Measurements from ENCODE around the gene RNF167.
A peak's percentile ranks its signal among the peaks of the same experiment; 100 is the strongest.

RNF167 gene

GRCh38 chr17:4953451-4953961 is 13.4 kb downstream of the RNF167 start:
- Histone ChIP-seq H3K36me3 (ENCODE audit: control insufficient read depth in 1 of 2, insufficient read depth in 2 of 2, low read length in 2 of 2) (no peaks in the 10 kb centered on the region), H3K4me3 (ENCODE audit: low read depth in 1 of 2, low read length in 2 of 2) (no peak overlapping the region), H3K9ac (ENCODE audit: low read depth in 1 of 2, low read length in 2 of 2) (no peak overlapping the region), H3K9me3 (ENCODE audit: control insufficient read depth in 1 of 2, low read length in 2 of 2) (no peaks in the 10 kb centered on the region), H3K27me3 (ENCODE audit: control insufficient read depth in 1 of 2, insufficient read depth in 2 of 2, low read length in 2 of 2) (no peaks in the 10 kb centered on the region), H3K27ac (ENCODE audit: low read depth, low read length) (no peak overlapping the region), H3K4me1 (ENCODE audit: control insufficient read depth in 1 of 2, insufficient read depth in 2 of 2, low read length in 2 of 2) (peaks cover 13 to 17% of the 10 kb centered on the region in 2 donors)

- H3K36me3 ChIP-seq (ENCODE audit: control insufficient read depth in 1 of 2, insufficient read depth in 2 of 2, low read length in 2 of 2), result peaks cover 0 to 11% of the 10 kb centered on the region in 2 donors
- H3K4me1 ChIP-seq (ENCODE audit: control insufficient read depth in 1 of 2, insufficient read depth in 2 of 2, low read length in 2 of 2), result peaks cover 25 to 28% of the 10 kb centered on the region in 2 donors
- H3K4me3 ChIP-seq (ENCODE audit: low read depth in 1 of 2, low read length in 2 of 2), result no peak overlapping the region
- H3K9me3 ChIP-seq (ENCODE audit: control insufficient read depth in 1 of 2, low read length in 2 of 2), result no peaks in the 10 kb centered on the region
- H3K27me3 ChIP-seq (ENCODE audit: control insufficient read depth in 1 of 2, insufficient read depth in 2 of 2, low read length in 2 of 2), result no peaks in the 10 kb centered on the region
- no peak overlapping the region for H3K27ac ChIP-seq (ENCODE audit: low read depth, low read length)
- H3K9ac ChIP-seq (ENCODE audit: low read depth in 1 of 2, low read length in 2 of 2), result no peak overlapping the region
Observed at GRCh38 chr17:4955091-4955490, 15.0 kb downstream of the RNF167 start.

- H3K36me3 ChIP-seq (ENCODE audit: control insufficient read depth in 1 of 2, insufficient read depth in 2 of 2, low read length in 2 of 2), result peaks cover 0 to 20% of the 10 kb centered on the region in 2 donors
- no peaks in the 10 kb centered on the region for H3K27me3 ChIP-seq (ENCODE audit: control insufficient read depth in 1 of 2, insufficient read depth in 2 of 2, low read length in 2 of 2)
- no peaks in the 10 kb centered on the region for H3K9me3 ChIP-seq (ENCODE audit: control insufficient read depth in 1 of 2, low read length in 2 of 2)
- H3K4me1 ChIP-seq (ENCODE audit: control insufficient read depth in 1 of 2, insufficient read depth in 2 of 2, low read length in 2 of 2), result peaks cover 15 to 17% of the 10 kb centered on the region in 2 donors
- H3K9ac ChIP-seq (ENCODE audit: low read depth in 1 of 2, low read length in 2 of 2), result no peak overlapping the region
- H3K4me3 ChIP-seq (ENCODE audit: low read depth in 1 of 2, low read length in 2 of 2), result no peak overlapping the region
- H3K27ac ChIP-seq (ENCODE audit: low read depth, low read length), result no peak overlapping the region
Observed at GRCh38 chr17:4956493-4957061, 16.5 kb downstream of the RNF167 start.

- Histone ChIP-seq H3K27ac (ENCODE audit: low read depth, low read length) (no peak overlapping the region), H3K9ac (ENCODE audit: low read depth in 1 of 2, low read length in 2 of 2) (no peak overlapping the region), H3K4me1 (ENCODE audit: control insufficient read depth in 1 of 2, insufficient read depth in 2 of 2, low read length in 2 of 2) (peaks cover 13 to 17% of the 10 kb centered on the region in 2 donors), H3K9me3 (ENCODE audit: control insufficient read depth in 1 of 2, low read length in 2 of 2) (no peaks in the 10 kb centered on the region), H3K27me3 (ENCODE audit: control insufficient read depth in 1 of 2, insufficient read depth in 2 of 2, low read length in 2 of 2) (no peaks in the 10 kb centered on the region), H3K4me3 (ENCODE audit: low read depth in 1 of 2, low read length in 2 of 2) (no peak overlapping the region), H3K36me3 (ENCODE audit: control insufficient read depth in 1 of 2, insufficient read depth in 2 of 2, low read length in 2 of 2) (peaks cover 0 to 20% of the 10 kb centered on the region in 2 donors)
Observed at GRCh38 chr17:4958102-4958501, 18.0 kb downstream of the RNF167 start.

- H3K27me3 ChIP-seq (ENCODE audit: control insufficient read depth in 1 of 2, insufficient read depth in 2 of 2, low read length in 2 of 2), result no peaks in the 10 kb centered on the region
- H3K36me3 ChIP-seq (ENCODE audit: control insufficient read depth in 1 of 2, insufficient read depth in 2 of 2, low read length in 2 of 2), result peaks cover 0 to 20% of the 10 kb centered on the region in 2 donors
- H3K4me3 ChIP-seq (ENCODE audit: low read depth in 1 of 2, low read length in 2 of 2), result no peak overlapping the region
- peak overlapping the region; percentile 20 for H3K27ac ChIP-seq (ENCODE audit: low read depth, low read length)
- H3K9me3 ChIP-seq (ENCODE audit: control insufficient read depth in 1 of 2, low read length in 2 of 2), result no peaks in the 10 kb centered on the region
- H3K4me1 ChIP-seq (ENCODE audit: control insufficient read depth in 1 of 2, insufficient read depth in 2 of 2, low read length in 2 of 2), result peaks cover 13 to 17% of the 10 kb centered on the region in 2 donors
- no peak overlapping the region for H3K9ac ChIP-seq (ENCODE audit: low read depth in 1 of 2, low read length in 2 of 2)
Observed at GRCh38 chr17:4959261-4959965, 19.3 kb downstream of the RNF167 start.

- no peaks in the 10 kb centered on the region for H3K27me3 ChIP-seq (ENCODE audit: control insufficient read depth in 1 of 2, insufficient read depth in 2 of 2, low read length in 2 of 2)
- no peak overlapping the region for H3K9ac ChIP-seq (ENCODE audit: low read depth in 1 of 2, low read length in 2 of 2)
- no peak overlapping the region for H3K4me3 ChIP-seq (ENCODE audit: low read depth in 1 of 2, low read length in 2 of 2)
- H3K4me1 ChIP-seq (ENCODE audit: control insufficient read depth in 1 of 2, insufficient read depth in 2 of 2, low read length in 2 of 2), result peaks cover 13 to 17% of the 10 kb centered on the region in 2 donors
- peaks cover 0 to 20% of the 10 kb centered on the region in 2 donors for H3K36me3 ChIP-seq (ENCODE audit: control insufficient read depth in 1 of 2, insufficient read depth in 2 of 2, low read length in 2 of 2)
- H3K9me3 ChIP-seq (ENCODE audit: control insufficient read depth in 1 of 2, low read length in 2 of 2), result no peaks in the 10 kb centered on the region
- H3K27ac ChIP-seq (ENCODE audit: low read depth, low read length), result no peak overlapping the region
Observed at GRCh38 chr17:4960279-4960922, 20.3 kb downstream of the RNF167 start.

- H3K27ac ChIP-seq (ENCODE audit: low read depth, low read length), result no peak overlapping the region
- H3K36me3 ChIP-seq (ENCODE audit: control insufficient read depth in 1 of 2, insufficient read depth in 2 of 2, low read length in 2 of 2), result peaks cover 0 to 18% of the 10 kb centered on the region in 2 donors
- peaks cover 12 to 25% of the 10 kb centered on the region in 2 donors for H3K4me1 ChIP-seq (ENCODE audit: control insufficient read depth in 1 of 2, insufficient read depth in 2 of 2, low read length in 2 of 2)
- no peaks in the 10 kb centered on the region for H3K27me3 ChIP-seq (ENCODE audit: control insufficient read depth in 1 of 2, insufficient read depth in 2 of 2, low read length in 2 of 2)
- no peaks in the 10 kb centered on the region for H3K9me3 ChIP-seq (ENCODE audit: control insufficient read depth in 1 of 2, low read length in 2 of 2)
- H3K4me3 ChIP-seq (ENCODE audit: low read depth in 1 of 2, low read length in 2 of 2), result no peak overlapping the region
- H3K9ac ChIP-seq (ENCODE audit: low read depth in 1 of 2, low read length in 2 of 2), result no peak overlapping the region
Observed at GRCh38 chr17:4965311-4965986, 25.4 kb downstream of the RNF167 start.

GRCh38 chr17:4966844-4967538 is 26.9 kb downstream of the RNF167 start:
- H3K4me3 ChIP-seq (ENCODE audit: low read depth in 1 of 2, low read length in 2 of 2), result peak overlapping the region; percentile 74 to 83
- H3K9ac ChIP-seq (ENCODE audit: low read depth in 1 of 2, low read length in 2 of 2), result peak overlapping the region; percentile 71 to 74
- peak overlapping the region; percentile 87 for H3K27ac ChIP-seq (ENCODE audit: low read depth, low read length)
- no peaks in the 10 kb centered on the region for H3K9me3 ChIP-seq (ENCODE audit: control insufficient read depth in 1 of 2, low read length in 2 of 2)
- no peaks in the 10 kb centered on the region for H3K27me3 ChIP-seq (ENCODE audit: control insufficient read depth in 1 of 2, insufficient read depth in 2 of 2, low read length in 2 of 2)
- H3K4me1 ChIP-seq (ENCODE audit: control insufficient read depth in 1 of 2, insufficient read depth in 2 of 2, low read length in 2 of 2), result peaks cover 11 to 25% of the 10 kb centered on the region in 2 donors
- H3K36me3 ChIP-seq (ENCODE audit: control insufficient read depth in 1 of 2, insufficient read depth in 2 of 2, low read length in 2 of 2), result peaks cover 0 to 22% of the 10 kb centered on the region in 2 donors

- H3K27ac ChIP-seq (ENCODE audit: low read depth, low read length), result peak within 1 kb of the TSS; percentile 87
- peak within 1 kb of the TSS; percentile 74 to 83 for H3K4me3 ChIP-seq (ENCODE audit: low read depth in 1 of 2, low read length in 2 of 2)
- peaks cover 11 to 25% of the 10 kb centered on the region in 2 donors for H3K4me1 ChIP-seq (ENCODE audit: control insufficient read depth in 1 of 2, insufficient read depth in 2 of 2, low read length in 2 of 2)
- no peaks in the 10 kb centered on the region for H3K9me3 ChIP-seq (ENCODE audit: control insufficient read depth in 1 of 2, low read length in 2 of 2)
- peak within 1 kb of the TSS; percentile 71 to 74 for H3K9ac ChIP-seq (ENCODE audit: low read depth in 1 of 2, low read length in 2 of 2)
- no peaks in the 10 kb centered on the region for H3K27me3 ChIP-seq (ENCODE audit: control insufficient read depth in 1 of 2, insufficient read depth in 2 of 2, low read length in 2 of 2)
- H3K36me3 ChIP-seq (ENCODE audit: control insufficient read depth in 1 of 2, insufficient read depth in 2 of 2, low read length in 2 of 2), result peaks cover 7 to 31% of the 10 kb centered on the region in 2 donors
Observed at GRCh38 chr17:4967539-4968485, 27.7 kb downstream of the RNF167 start, which contains the start of gene SPAG7. Gene SPAG7, minus strand, starts transcription at chr17:4967817. Its CDS starts 13 bp downstream, at chr17:4967804.

Data from duodenal mucosa (tissue), 2 donors.